ENCODE results near the gene TCF7L1. TPM values are rescaled to one million over a fixed set of nuclear protein-coding genes. Genes with fewer than 3 reads are reported as not detected.
A peak's percentile ranks its signal among the peaks of the same experiment; 100 is the strongest.

Gene TCF7L1
- total and polyA plus RNA-seq, 9 of the 15 experiments (the other 6 are each of a cell fraction or from before 2014, with no cell fraction given): 0.03 to 0.11 (median 0.07) TPM; not detected in 5

DNA sequence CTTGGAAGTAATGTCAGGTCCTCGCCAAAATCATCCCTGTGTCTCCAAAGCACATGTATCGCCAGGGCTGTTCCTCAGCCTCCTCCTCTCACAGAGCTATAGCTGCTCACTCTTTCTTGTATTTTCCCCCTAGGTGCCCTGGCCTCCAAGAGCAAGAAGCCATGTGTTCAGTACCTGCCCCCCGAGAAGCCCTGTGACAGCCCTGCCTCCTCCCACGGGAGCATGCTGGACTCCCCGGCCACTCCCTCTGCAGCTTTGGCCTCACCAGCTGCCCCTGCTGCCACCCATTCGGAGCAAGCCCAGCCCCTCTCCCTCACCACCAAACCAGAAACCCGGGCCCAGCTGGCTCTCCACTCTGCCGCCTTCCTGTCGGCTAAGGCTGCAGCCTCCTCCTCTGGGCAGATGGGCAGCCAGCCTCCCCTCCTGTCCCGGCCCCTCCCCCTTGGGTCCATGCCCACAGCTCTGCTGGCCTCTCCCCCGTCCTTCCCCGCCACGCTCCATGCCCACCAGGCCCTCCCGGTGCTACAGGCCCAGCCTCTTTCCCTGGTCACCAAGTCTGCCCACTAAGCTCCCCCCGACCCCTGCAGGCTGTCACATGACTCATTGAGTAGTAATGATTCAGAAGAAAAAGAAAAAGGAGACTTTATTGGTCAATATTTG lies 175.8 kb downstream of the TCF7L1 start (continued):
- TF ChIP-seq POLR2G (IDR thresholded peaks at IDR 0.05; ENCODE audit: low read depth, low read length): peak; percentile 48
- no peak for TF ChIP-seq TCF7L2 (IDR thresholded peaks at IDR 0.05; ENCODE audit: low read depth, low read length)
- no peak for TF ChIP-seq TRIM24 (IDR thresholded peaks at IDR 0.05)
- TF ChIP-seq XRCC5 (IDR thresholded peaks at IDR 0.05; ENCODE audit: low read depth, low read length): no peak

- WGBS (ENCODE audit: insufficient coverage, low coverage, missing lambda C conversion rate): 45% methylated on average over 16 of the region's 19 CpGs
- Histone ChIP-seq H2AFZ (ENCODE audit: low read depth, low read length) (no peak overlapping the region), H3K27ac (ENCODE audit: extremely low read depth, low read depth, low read length) (no peak overlapping the region), H3K27me3 (ENCODE audit: control insufficient read depth in 2 of 2, insufficient read depth in 2 of 2, low read length in 2 of 2) (peaks cover 4 to 14% of the 10 kb centered on the region in 2 experiments; a peak in 4 of 5 replicates), H3K79me2 (ENCODE audit: control insufficient read depth, insufficient read depth, low read length) (no peaks in the 10 kb centered on the region), H3K9ac (ENCODE audit: insufficient read depth in 1 of 2, low read depth in 2 of 2, low read length in 2 of 2) (peak overlapping the region in 1 of 2 experiments; percentile 56; a peak in 1 of 4 replicates), H3K4me1 (replicated peaks in 1 of 2; ENCODE audit: control insufficient read depth in 2 of 2, insufficient read depth in 2 of 2, low read length in 2 of 2) (peaks cover 9 to 22% of the 10 kb centered on the region in 2 experiments; a peak in 4 of 5 replicates), H3K36me3 (ENCODE audit: control insufficient read depth, insufficient read depth, low read length) (peaks cover 3% of the 10 kb centered on the region; the same call in 1 of the 3 replicates), H3K9me1 (ENCODE audit: control insufficient read depth, insufficient read depth, low read length) (no peaks in the 10 kb centered on the region), H3K4me2 (ENCODE audit: insufficient read depth, low read length) (no peak overlapping the region), H4K20me1 (replicated peaks; ENCODE audit: control insufficient read depth, insufficient read depth, low read length) (no peaks in the 10 kb centered on the region; the same call in none of the 2 replicates), H3K4me3 (no peak overlapping the region), H3K9me3 (replicated peaks; ENCODE audit: control insufficient read depth, insufficient read depth, low read depth, low read length) (no peaks in the 10 kb centered on the region)
- TF ChIP-seq KLF1 (tag; IDR thresholded peaks at IDR 0.05) (no peak), NFIC (IDR thresholded peaks at IDR 0.05) (0 out of 2 replicates have a peak, but pooled peaks have one; percentile 12), SAP30 (IDR thresholded peaks at IDR 0.05; ENCODE audit: borderline replicate concordance, insufficient read depth, low read depth, low read length, poor library complexity, severe bottlenecking) (no peak), SPI1 (IDR thresholded peaks at IDR 0.05; ENCODE audit: borderline replicate concordance, low read depth, low read length) (peak; percentile 52; the same call in 1 of the 2 replicates), ADNP (tag; IDR thresholded peaks at IDR 0.05) (no peak)
- ChIA-PET POLR2A (interaction anchor here (0.6 to 1.5 kb wide), 4 partner anchors 9 to 1465 kb away, joined by 3 to 11 read pairs (median 4); partner anchors contain the start of gene TGOLN2), CTCF (ENCODE audit: low intra/inter-chr PET ratio) (no interaction called here)
- BruUV-seq (replicated peaks): no TSS peak
- ATAC-seq: no peak
- in situ Hi-C loops (cut with MboI): loop anchor here (10.0 kb wide), 1 partner anchor 385 kb away; no protein-coding TSS in a partner anchor
- no peak for DNase-seq (ENCODE audit: extremely low read depth in 1 of 4, low spot score in 3 of 4)
- FAIRE-seq: no peak
- intact Hi-C loops (cut with micrococcal nuclease): no loop called here
Observed at GRCh38 chr2:85309699-85310321, 176.6 kb downstream of the TCF7L1 start.

Measured in K562 (cell line).